KMS-11 (cell line): ENCODE measurements around the gene DNAI4.
"Not testable (repeated sequence)": the region's sequence is repeated elsewhere in the genome, so short reads cannot be mapped to it uniquely, and the experiment has no call there.

ENCODE experiments used
- H2AFZ ChIP-seq: fragments of 200-600 bp; sonication (generic); 2 replicates; pipeline ENCODE4 v1.6.1; 2016; ENCODE audit warnings: antibody characterized with exemption, mixed run types, low read depth
- H3K27ac ChIP-seq: fragments of 200-600 bp; sonication (generic); 2 replicates; pipeline ENCODE4 v1.6.1; 2016; ENCODE audit warnings: mild to moderate bottlenecking, mixed run types
- H3K27me3 ChIP-seq: fragments of 200-600 bp; sonication (generic); 2 replicates; pipeline ENCODE4 v1.6.1; 2017; ENCODE audit warnings: mild to moderate bottlenecking, low read depth, mixed run types, moderate library complexity; ENCODE audit not compliant: insufficient read depth
- H3K36me3 ChIP-seq: fragments of 200-600 bp; sonication (generic); 2 replicates; pipeline ENCODE4 v1.6.1; 2017; ENCODE audit warnings: mild to moderate bottlenecking, mixed run types; ENCODE audit not compliant: insufficient read depth
- H3K4me1 ChIP-seq: fragments of 200-600 bp; sonication (generic); 2 replicates; pipeline ENCODE4 v1.6.1; 2016; ENCODE audit warnings: mild to moderate bottlenecking, low read depth, mixed run types; ENCODE audit not compliant: poor library complexity, severe bottlenecking
- H3K4me2 ChIP-seq: fragments of 200-600 bp; sonication (generic); 2 replicates; pipeline ENCODE4 v1.7.0; 2016; ENCODE audit warnings: mild to moderate bottlenecking, mixed run types
- H3K4me3 ChIP-seq: fragments of 200-600 bp; sonication (generic); IDR thresholded peaks from 2 replicates; pipeline ENCODE4 v1.6.1; 2017; ENCODE audit warnings: low read depth, low read length, mixed read lengths; ENCODE audit not compliant: insufficient read depth
- H3K79me2 ChIP-seq: fragments of 200-600 bp; sonication (generic); 2 replicates; pipeline ENCODE4 v1.6.1; 2016; ENCODE audit warnings: low read depth, mixed run types; ENCODE audit not compliant: insufficient read depth
- H3K9ac ChIP-seq: fragments of 200-600 bp; sonication (generic); 2 replicates; pipeline ENCODE4 v1.6.1; 2016; ENCODE audit warnings: mild to moderate bottlenecking, mixed run types
- H4K20me1 ChIP-seq: fragments of 200-600 bp; sonication (generic); 2 replicates; pipeline ENCODE4 v1.6.1; 2016; ENCODE audit warnings: mild to moderate bottlenecking, mixed run types; ENCODE audit not compliant: insufficient read depth
- CTCF ChIP-seq: fragments of 200-600 bp; sonication (generic); conservative IDR thresholded peaks from 2 replicates; pipeline ENCODE4 v1.6.1; 2017; ENCODE audit warnings: low read depth, mild to moderate bottlenecking, antibody characterized with exemption, low read length, moderate library complexity, mixed read lengths

Gene DNAI4, protein sequence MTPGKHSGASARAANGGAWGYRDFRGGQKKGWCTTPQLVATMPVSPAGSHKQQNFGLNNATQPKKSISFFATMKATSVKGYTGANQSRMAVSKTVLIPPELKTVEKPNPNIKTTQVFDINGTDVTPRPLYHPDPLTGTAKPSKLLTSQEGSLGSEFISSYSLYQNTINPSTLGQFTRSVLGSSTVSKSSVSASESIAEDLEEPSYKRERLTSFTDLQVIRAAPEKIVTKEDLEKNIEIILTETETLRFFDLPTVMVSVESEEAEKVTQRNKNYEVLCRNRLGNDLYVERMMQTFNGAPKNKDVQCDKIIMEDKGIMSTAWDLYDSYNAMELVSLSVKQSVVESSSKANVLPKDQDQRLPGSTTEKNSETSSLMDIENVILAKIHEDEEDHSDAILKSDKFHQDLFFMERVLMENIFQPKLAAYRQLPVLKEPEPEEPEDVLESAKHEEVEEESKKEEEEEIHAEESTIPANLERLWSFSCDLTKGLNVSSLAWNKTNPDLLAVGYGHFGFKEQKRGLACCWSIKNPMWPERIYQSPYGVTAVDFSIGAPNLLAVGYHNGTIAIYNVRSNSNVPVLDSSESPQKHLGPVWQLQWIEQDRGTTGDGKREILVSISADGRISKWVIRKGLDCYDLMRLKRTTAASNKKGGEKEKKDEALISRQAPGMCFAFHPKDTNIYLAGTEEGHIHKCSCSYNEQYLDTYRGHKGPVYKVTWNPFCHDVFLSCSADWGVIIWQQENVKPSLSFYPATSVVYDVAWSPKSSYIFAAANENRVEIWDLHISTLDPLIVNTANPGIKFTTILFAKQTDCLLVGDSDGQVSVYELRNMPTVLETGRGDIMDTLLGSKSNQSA

DNA sequence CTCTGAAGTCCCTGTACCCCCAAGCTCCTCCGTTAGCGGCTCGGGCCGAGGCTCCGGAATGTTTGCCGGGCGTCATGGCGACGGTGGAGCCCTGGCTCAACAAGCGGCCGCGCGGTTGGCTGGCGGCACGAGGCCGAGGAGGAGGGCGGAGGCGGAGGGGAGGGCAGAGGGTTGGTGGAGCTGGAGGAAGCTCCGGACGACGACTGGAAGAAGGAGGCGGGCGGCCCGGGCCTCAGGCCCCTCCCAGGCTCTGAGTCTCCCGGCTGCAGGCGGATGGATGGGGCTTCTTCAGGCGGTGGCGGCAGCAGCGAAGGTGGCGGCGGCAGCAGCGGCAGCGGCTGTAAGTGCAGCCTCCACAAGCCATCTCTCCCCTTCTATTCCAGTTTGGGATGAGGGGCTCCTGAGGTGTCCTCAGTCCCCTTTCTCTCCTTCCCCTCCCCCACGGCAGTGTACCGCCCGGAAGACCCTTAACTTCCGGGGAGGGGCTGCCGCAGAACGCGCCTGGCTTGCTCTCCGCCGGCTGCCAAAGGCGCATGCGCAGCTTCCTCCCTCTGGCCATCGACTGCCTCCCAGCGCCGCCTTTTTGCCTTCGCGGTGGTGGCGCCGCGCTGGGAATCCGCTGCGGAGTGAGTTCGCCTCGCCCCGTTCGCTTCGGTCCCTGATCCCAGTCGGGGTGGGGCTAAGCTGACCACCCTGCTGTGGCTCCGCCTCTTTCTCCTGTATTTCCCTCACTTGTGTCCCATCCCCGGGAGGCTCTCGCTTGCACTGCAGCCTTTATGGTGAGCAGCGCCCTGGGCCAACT is at the start of gene DNAI4, which contains the start of gene MIER1:
DNAI4 (minus strand) TSS at position 101 of the 802 bp plus-strand sequence; CDS start at position 76, 25 bp downstream.
MIER1 (plus strand) TSS at position 235 of the 802 bp plus-strand sequence; CDS start at position 274, 39 bp downstream.
- no peak for TF ChIP-seq CTCF
- H3K4me3 ChIP-seq, result peak within 1 kb of the TSS; percentile 36
- H2AFZ ChIP-seq, result peak within 1 kb of the TSS; percentile 36
- H4K20me1 ChIP-seq, result no peaks in the 10 kb centered on the region
- H3K27me3 ChIP-seq, result no peaks in the 10 kb centered on the region
- H3K4me2 ChIP-seq, result peak within 1 kb of the TSS; percentile 89
- peaks cover 64% of the 10 kb centered on the region for H3K79me2 ChIP-seq
- H3K36me3 ChIP-seq, result no peaks in the 10 kb centered on the region
- peak within 1 kb of the TSS; percentile 92 for H3K9ac ChIP-seq
- H3K27ac ChIP-seq, result peak within 1 kb of the TSS; percentile 98
- H3K4me1 ChIP-seq, result peaks cover 39% of the 10 kb centered on the region

- Histone ChIP-seq H3K4me1 (no peaks in the 10 kb centered on the region), H3K4me2 (no peak overlapping the region), H3K79me2 (peaks cover 23% of the 10 kb centered on the region; the same call in 1 of the 2 replicates), H4K20me1 (no peaks in the 10 kb centered on the region), H3K36me3 (0 out of 2 replicates have a peak, but pooled peaks cover 3% of the 10 kb centered on the region), H3K27ac (no peak overlapping the region), H2AFZ (no peak overlapping the region), H3K9ac (no peak overlapping the region), H3K4me3 (no peak overlapping the region), H3K27me3 (no peaks in the 10 kb centered on the region)
- TF ChIP-seq CTCF, result no peak
Measured at GRCh38 chr1:66968574-66968973, 43.9 kb upstream of the DNAI4 start.

- H3K4me3 ChIP-seq, H3K27ac ChIP-seq, H2AFZ ChIP-seq, H4K20me1 ChIP-seq, H3K27me3 ChIP-seq, H3K4me1 ChIP-seq, H3K4me2 ChIP-seq, H3K9ac ChIP-seq: not testable (repeated sequence)
- H3K79me2 ChIP-seq, result peaks cover 32% of the 10 kb centered on the region
- peaks cover 15% of the 10 kb centered on the region; the same call in 1 of the 2 replicates for H3K36me3 ChIP-seq
Measured at GRCh38 chr1:66966188-66966873, 41.7 kb upstream of the DNAI4 start.

GRCh38 chr1:66957938-66958337 is 33.3 kb upstream of the DNAI4 start:
- Histone ChIP-seq H2AFZ (no peak overlapping the region), H3K36me3 (peaks cover 14% of the 10 kb centered on the region; the same call in 1 of the 2 replicates), H3K9ac (no peak overlapping the region), H3K4me2 (no peak overlapping the region), H3K27me3 (no peaks in the 10 kb centered on the region), H4K20me1 (0 out of 2 replicates have a peak, but pooled peaks cover 4% of the 10 kb centered on the region), H3K79me2 (peaks cover 43% of the 10 kb centered on the region), H3K4me3 (no peak overlapping the region), H3K27ac (no peak overlapping the region), H3K4me1 (peaks cover 8% of the 10 kb centered on the region)
- no peak for TF ChIP-seq CTCF
